HG02642 (cell line): ENCODE results near the gene FOXP1.

ENCODE experiments used
- ATAC-seq: cut with Tn5 transposase; IDR thresholded peaks from one replicate; pipeline ENCODE4 v1.9.1; 2021; ENCODE audit warnings: mild to moderate bottlenecking; ENCODE audit not compliant: unreplicated experiment, poor library complexity

The FOXP1 gene

DNA sequence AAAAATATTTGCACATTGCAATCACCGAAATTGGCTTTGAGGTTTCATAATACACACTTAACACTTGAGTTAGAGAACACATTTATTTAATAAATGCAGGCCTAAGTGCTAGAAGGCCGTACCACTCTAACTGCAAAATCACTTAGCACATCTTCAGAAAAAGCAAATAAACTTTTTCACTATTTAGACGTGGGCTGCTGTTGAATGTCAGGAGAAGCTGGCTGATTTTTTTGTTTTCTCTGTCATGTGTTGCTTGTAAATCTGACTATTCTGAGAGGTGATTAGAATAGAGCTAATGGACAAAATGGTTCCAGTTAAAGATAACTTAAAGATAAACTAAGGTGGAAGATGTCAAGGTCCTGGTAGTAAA, 265.1 kb downstream of the FOXP1 start:
- no peak for ATAC-seq

DNA sequence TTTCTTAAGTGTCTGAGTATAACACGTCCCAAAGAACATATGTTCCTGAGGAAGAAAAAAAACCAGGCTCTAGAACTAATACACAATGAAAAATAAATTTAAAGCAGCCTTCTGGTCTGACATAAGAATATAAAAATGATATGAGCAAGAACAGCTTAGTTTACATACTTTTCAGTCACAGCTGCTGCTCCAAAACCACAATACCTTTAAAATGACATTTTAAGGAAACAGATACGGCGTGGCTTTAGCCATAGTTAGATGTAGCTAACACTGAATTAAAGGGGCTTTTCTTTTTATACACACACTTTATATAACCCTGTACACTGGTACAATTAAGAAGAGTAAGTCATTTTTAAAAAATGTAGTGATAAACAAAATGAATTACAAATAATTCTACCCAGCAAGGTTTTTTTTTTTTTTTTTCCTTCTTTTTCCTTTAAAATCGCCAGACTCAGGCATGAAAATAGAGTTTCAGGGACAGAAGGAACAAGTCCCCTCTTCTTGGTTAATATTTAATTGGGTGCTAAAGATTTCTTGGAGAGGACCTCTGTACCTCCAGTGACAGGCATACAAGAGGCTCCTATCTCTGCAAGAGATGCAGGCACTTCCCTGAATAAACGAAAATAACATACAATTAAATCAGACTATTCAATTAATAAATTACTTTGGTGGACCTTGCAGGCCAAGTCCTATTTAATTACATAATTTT, 265.6 kb downstream of the FOXP1 start:
- ATAC-seq, result no peak

DNA sequence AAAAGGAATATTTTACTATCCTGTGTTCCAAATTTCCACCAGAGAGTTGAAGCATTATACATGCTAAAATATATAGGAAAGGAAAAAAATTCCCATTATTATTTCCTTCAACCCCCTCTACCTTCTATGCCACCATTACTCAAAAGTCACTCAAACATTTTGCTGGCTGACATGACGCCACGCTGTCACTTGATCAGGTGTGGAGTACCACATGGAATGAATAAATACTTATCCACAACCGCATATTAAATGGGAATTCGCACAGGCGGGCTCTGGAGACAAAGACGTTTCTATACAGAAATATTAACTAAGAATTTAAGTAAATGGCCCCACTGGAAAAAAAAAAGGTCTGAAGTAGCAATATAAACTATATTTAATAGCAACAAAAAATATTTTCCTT, 266.4 kb downstream of the FOXP1 start:
- no peak for ATAC-seq

DNA sequence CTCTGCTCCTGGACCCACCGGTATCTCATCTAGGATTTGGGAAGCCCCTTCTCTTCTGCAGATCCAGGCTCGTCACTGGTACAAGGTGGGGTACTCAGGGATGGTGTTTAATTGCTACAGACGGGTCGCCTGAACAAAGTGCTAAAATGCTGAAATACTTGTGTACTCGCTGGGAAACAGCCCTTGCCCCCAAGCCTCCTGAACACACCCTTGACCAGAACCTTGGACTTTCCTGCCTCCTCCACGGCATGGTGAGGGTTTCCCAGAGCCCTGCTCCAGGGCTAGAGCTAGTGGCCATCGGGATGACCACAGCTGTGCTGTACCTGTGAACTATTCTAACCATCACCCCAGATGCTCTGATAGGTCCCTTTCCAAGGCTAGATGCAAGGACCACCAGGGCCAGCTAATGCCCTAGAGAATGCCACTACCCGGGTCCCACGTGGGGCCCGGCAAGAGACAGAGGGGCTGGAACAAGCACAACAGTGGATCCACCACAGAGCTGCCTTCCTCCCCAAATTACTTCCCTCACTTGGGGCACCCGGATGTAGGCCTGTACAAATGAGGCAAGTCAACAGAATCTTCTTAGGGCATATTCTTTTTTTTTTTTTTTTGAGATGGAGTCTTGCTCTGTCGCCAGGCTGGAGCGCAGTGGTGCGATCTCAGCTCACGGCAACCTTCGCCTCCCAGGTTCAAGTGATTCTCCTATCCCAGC, 267.3 kb downstream of the FOXP1 start:
- no peak for ATAC-seq

DNA sequence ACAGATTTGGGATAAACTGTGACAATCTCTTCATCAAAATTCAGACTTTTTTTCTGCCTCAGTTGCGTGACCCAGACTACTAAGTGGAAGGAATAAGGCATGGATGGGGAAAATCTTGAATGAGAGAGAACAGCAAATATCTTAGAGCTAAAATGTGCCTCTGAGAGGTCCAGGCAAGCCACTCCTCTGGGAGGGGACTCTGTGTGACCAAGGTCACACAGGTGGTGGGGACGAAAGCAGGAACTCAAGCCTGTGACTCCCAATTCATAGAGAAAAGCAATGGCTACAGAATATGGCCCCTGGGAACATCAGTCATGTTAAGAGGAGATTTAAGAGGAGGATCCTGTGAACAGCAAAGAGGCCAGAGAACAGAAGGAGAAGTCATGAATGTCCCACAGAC, 268.1 kb downstream of the FOXP1 start:
- ATAC-seq, result no peak

DNA sequence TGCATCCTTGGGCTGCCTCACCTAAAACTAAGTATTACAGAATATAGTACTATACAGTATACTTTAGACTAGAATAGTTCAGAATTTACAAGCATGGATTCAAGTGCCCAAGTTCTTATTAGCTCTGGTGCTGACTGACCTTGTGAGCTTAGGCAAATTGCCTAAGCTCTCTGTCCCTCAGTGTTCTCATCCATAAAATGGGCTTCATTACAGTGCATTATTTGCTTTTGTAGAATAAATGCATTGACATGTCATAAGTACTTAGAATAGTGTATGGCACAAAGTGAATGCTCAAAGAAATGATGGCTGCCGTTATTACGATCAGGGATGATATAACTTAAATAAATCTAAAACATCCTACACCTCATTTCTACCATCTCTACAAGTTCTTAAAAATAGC, 269.7 kb downstream of the FOXP1 start:
- ATAC-seq, result no peak

DNA sequence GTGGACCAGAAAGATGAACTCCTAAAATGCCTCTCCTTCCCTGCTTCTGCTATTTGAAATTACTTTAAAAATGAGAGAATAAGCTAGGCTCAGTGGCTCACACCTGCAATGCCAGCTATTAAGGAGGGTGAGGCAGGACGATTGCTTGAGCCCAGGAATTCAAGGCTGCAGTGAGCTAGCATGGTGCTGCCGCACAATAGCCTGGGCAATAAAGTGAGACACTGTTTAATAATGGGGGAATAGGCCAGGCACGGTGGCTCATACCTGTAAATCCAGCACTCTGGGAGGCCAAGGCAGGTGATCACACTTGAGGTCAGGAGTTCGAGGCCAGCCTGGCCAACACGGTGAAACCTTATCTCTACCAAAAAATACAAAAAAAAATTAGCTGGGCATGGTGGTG, 271.1 kb downstream of the FOXP1 start:
- ATAC-seq, result no peak

DNA sequence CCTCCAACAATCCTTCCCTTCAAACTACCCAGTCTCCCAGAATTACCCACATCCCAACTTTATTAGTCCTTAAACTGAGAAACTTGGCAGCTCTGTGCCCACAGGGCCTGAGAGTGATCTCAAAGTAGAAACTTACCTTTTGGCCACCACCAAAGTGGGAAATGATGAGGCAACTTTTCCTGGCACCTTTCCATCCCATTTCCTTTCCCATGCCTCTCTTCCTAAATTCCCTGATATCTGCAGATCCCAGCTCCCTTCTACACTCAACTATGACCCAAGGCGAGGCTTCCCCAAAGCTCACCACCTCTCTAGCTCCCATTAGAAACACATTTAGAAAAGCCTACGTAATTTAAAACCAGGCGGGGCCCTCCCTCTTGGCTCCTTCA, 271.9 kb downstream of the FOXP1 start:
- no peak for ATAC-seq

DNA sequence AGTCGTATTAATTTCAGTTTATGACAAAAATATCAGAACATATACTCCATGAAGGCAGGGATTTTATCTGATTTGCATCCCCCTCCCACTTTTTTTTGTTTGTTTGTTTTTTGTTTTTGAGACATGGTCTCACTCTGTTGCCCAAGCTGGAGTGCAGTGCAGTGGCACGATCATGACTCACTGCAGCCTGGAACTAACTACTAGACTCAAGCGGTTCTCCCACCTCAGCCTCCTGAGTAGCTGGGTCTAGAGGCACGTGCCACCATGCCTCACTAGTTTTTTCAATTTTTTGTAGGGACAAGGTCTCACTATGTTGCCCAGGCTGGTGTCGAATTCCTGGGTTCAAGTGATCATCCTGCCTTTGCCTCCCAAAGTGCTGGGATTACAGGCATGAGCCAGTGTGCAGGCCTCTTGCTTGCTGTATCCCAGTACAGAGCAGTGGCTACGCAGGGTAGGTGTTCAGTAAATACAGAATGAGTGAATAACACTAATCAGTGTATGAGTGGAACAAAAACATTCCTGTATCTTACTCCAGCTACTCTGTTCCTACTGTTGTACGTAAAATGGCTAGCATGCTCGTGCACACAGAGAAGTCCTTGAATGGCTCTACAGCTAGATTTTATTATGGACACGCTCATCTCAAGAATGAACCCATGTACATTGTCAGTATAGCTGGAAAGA, 272.4 kb downstream of the FOXP1 start:
- ATAC-seq, result no peak

DNA sequence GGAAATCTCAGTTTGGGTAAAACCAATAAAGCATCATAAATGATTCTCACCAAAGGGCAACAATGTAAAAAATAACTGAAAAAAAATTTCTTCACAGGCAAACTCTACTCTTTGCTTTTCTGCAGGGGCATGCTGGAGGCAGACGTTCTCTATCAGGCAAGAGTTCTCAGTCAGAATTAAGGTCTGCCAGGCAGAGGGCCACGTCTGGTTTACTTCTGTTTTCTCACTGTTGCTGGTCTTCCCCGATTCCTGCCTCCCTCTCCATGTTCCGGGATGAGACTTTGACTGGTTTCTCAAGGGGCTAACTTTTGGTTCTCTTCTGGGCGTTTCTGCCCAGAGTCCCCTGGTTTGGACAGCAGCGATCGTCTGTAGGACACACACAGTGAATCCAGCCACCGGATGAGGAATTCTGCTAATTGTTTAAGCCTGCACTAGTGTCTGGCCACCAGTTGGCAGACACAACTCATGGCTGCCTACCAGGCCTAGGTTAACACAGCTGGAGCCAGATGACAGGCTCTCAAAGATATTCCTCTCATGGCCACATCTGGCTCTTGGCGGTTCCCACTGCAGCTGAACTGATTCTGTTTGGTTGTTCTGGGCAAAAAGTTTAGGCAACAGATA, 273.1 kb downstream of the FOXP1 start:
- no peak for ATAC-seq

DNA sequence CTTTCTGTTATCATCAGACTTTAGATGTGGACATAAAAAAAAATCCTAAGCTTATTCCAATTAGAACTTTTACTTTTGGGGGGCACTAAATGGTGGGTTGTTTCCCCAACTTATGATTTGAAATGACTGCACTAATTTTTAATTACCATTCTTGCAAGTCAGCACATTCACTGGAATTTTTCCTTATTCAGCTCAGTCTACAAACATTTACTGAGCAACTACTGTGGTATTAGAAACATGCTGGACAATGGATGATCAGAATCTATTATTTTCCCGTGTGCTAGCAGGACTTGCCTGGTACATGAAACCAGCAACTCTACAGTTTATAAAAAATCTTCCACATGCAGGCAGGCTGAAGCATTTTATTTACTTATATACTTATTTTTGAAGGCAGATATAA, 273.6 kb downstream of the FOXP1 start:
- ATAC-seq, result no peak

DNA sequence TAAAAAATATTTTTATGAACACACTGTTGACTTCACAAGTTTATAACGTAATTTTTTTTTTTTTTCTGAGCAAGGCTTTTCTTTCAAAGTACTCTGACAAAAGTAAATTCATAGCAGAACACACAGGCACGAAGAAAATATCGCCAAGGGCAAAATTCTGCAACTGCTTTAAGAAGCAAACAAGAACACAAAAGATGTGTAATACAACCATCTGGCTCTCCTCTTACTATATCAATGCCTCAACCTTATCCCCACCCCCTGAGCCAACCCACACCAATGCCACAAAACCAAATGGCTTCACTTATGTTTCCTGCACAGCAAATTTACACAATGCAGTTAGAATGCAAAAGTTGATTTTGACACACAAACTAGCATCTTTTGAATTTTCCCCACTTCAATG, 274.2 kb downstream of the FOXP1 start:
- no peak for ATAC-seq

DNA sequence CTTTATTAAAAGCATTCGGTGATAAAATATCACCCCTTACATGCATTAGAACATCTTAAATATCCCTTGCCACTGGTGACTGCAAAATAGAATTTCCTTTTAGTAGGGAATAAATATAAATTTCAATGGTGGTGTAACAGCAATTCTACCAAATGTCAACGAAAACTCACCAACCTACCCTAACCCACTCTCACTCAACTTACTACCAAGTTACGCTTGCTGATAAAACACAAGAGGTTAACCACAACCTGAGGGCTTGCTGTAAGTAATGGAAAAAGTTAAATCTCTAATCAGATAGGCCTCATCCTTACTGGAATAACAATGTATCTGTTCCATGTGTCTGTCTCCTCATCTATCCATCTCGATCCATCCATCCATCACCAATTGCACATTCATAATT, 274.7 kb downstream of the FOXP1 start:
- ATAC-seq, result no peak

DNA sequence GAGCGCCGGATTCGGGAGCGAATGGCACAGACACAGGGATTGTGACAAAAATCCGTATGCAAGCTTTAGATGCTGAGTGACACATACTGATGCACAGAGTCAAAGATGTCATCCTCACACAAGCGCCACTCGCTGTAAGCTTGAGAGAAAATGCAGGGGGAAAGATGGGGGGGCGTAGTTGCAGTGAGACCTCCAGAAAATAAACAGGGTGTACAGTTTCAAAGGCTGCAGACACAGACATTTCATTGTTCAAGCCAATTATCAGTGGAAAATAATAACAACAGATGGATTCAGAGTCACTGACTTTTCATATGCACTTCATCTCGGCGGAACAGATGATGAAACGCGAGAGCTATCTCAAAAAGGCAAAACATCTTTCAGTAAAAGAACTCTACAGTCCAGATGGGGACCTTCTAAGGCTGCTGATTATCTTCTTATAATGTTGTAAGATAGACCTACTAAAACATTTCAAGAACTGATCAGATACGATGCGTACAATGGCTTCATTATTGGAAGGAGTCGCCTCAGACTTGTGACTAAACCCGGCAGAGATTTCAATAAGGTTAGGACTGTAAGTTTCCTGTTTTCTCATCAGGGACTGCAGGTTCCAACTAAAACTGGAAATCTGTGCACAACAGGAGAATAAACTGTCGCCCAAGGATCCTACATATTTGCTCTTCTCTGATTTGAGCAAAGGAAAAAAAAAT, 275.4 kb downstream of the FOXP1 start:
- no peak for ATAC-seq

DNA sequence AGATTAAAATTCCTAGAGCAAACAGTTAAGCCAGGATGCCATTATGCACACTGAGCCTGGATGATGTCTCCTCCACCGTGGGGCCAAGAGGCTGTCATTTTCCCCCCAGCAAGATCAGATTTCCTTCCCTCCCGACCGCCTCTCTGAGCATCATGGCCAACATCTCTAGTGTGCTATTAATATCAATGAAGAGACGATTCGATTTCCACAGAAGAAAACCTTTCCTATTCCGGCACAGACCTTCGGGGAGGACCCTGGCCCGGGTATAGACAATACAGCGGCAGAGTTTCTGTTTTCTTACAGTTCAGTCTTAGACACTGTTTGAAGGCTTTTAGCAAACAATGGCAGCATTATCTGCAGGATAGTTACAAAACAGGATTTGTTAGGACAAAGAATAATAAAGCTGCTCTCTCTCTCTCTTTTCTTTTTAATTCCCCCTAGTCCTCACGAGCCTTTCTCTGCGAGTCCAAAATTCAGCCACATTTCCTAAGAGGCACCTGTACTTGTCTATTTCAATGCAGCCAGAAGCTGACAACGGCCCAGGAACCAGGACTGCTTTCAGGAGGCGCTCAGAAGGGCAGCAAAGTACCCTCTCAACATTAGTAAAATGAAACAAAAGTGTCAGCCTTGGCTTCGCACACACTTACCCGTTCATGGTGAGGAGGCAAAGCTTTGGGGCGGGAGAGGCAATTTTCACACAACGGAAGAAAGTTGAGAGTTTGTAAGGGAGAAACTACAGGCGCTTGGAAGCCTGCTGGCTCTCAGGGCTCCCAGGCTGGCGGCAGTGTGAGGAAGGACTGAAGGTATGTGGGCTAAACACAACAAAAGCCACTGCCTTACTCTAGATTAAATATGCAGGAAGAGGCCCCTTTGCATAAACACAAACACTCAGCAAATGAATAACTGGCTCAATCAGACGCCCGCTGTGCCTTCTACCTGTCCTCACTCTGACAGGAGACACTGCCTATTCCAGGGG, 278.0 kb downstream of the FOXP1 start:
- ATAC-seq, result peak; percentile 46

DNA sequence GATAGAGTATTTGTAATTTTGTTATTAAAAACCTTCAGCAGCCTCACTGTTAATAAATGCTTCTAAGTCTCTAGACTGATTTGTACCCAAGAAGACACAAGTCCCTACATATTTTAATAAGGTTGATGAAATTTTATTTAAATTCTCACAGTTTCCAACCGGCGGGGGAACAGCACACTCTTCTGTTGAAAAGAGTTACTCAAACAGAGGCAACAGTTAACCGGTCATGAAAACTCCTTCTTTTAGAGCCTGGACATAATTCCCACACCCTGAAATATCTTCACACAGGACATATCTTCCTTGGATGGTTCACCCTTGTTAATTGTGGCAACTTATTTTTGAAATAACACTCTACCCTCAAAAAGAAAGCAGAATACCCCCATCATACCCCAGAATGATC, 278.8 kb downstream of the FOXP1 start:
- ATAC-seq, result no peak

DNA sequence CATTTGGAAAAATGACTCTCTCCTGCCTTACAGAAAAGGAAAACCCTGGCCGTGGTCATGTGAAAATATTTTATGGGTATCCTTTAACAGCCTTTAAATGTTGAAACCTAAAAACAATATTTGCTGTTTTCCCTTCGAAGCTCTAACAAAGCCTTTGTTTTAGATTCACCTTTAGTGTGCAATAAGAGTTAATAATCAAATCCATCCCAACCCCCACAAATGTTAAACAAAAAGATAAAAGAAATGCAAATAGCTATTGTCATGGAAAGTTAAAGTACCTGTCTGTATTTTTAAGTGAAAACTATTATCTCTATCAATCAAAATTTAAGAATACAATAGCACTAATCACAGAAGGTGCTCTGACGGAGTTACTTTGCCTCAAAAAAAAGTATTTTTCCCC, 279.3 kb downstream of the FOXP1 start:
- ATAC-seq, result no peak

DNA sequence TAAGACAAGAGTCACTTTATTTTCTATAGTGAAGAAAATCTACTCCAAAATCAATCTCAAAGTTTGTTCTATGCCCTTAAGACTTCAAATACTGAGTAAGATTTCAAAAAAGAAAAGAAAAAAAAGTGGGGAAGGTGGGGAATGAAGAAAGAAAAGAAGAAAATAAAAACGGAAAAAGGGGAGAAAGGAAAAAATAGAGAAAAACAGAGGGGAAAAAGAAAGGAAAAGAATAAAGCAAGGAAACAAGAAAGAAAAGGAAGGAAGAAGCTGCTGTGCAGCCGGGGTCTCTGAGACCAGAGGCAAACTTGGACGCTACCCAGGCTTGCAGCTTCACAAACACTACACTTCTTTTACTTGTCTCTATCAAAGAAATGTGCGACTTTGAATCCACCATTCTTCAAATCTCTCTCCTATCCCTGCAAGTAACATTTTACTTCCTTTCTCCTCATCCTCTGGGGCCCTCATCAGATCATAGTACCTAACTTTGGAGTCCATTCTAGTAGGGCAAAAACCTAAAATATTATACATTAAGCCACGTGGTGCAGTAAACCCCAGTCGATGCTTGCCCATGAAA, 279.8 kb downstream of the FOXP1 start:
- ATAC-seq, result no peak

DNA sequence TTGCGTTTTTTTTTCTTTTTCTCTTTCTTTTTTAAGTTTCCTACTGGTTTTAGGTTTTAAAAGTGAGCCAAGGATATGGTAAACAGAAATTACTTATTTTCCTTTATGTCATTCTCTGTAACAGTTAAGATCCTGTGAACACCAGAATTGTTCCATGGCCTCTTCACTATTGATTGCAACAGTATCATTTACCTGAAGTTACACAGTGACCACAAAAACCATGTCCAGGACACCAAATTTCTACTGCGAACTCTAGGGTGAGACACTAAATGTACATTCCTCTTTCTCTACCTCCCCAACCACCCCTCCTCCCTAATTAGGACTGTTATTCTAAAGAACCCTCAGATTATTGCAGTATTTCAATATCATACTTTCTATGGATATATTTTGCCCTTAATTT, 280.9 kb downstream of the FOXP1 start:
- no peak for ATAC-seq
